GM12872 (cell line): ENCODE results near the gene WDR6.

Source experiments
- CTCF ChIP-seq: IDR thresholded peaks from 3 replicates; pipeline ENCODE4 v1.5.1; 2011; ENCODE audit warnings: low read depth, mild to moderate bottlenecking, low read length, moderate library complexity; ENCODE audit not compliant: insufficient read depth

The WDR6 gene

GRCh38 chr3:48984663-48985062 is 22.5 kb upstream of the WDR6 start:
- TF ChIP-seq CTCF = no peak

- no peak for TF ChIP-seq CTCF
These were observed 21.3 kb upstream of the WDR6 start for GRCh38 chr3:48985831-48986376.

- TF ChIP-seq CTCF = no peak
These were observed 17.9 kb upstream of the WDR6 start for GRCh38 chr3:48989126-48989795.

GRCh38 chr3:48989796-48990635 is 17.2 kb upstream of the WDR6 start, which contains the start of gene P4HTM:
Gene P4HTM (plus strand): TSS chr3:48990241. CDS start chr3:48990257, 16 bp downstream.
- peak; percentile 24; the same call in 1 of the 3 replicates for TF ChIP-seq CTCF

- no peak for TF ChIP-seq CTCF
These were observed 16.3 kb upstream of the WDR6 start for GRCh38 chr3:48990636-48991469.

GRCh38 chr3:48991851-48992545 is 15.2 kb upstream of the WDR6 start:
- TF ChIP-seq CTCF = no peak

- no peak for TF ChIP-seq CTCF
These were observed 13.4 kb upstream of the WDR6 start for GRCh38 chr3:48993834-48994233.
